ENCODE measurements around the gene ERCC6L. TPM values are rescaled to one million over a fixed set of nuclear protein-coding genes. Genes with fewer than 3 reads are reported as not detected.

The ERCC6L gene
- total and polyA plus RNA-seq, 9 donors, result 0.05 to 0.60 (median 0.23) TPM

GRCh38 chrX:72158773-72159172 lies 80.1 kb downstream of the ERCC6L start:
- intact Hi-C loops (cut with DNase I), result no loop called here
- TF ChIP-seq CTCF (IDR thresholded peaks at IDR 0.05) (no peak), EP300 (IDR thresholded peaks at IDR 0.05) (no peak), POLR2A (IDR thresholded peaks at IDR 0.05) (no peak)
- H3K36me3 ChIP-seq, result no peaks in the 10 kb centered on the region
- no peaks in the 10 kb centered on the region for H3K9me3 ChIP-seq
- H3K4me1 ChIP-seq (ENCODE audit: insufficient read depth), result no peaks in the 10 kb centered on the region
- no peak for DNase-seq
- WGBS, 3 donors, result 75 to 88% (median 78%) methylated on average over 3 of the region's 3 CpGs
- no peak overlapping the region for H3K27ac ChIP-seq
- no peaks in the 10 kb centered on the region for H3K27me3 ChIP-seq
- no peak overlapping the region for H3K4me3 ChIP-seq

Small RNAs within 50 kb of the gene (small RNA-seq; reads per million reads assigned to genes)
- gene RF00019, result not detected

Other genes starting within 250 kb of the ERCC6L start
- gene RTL5, start 107.1 kb downstream of the ERCC6L start, total RNA-seq, result 10 to 100 TPM in 5 of 7 donors, 1 to 10 TPM in 2; 3.6 to 17.6 (median 14.4) TPM
- 10 to 100 TPM in 1 of 2 donors, 1 to 10 TPM in 1; 6.4 to 16.2 TPM for gene RTL5, start 107.1 kb downstream of the ERCC6L start, polyA plus RNA-seq
- gene PIN4, start 57.3 kb downstream of the ERCC6L start, total RNA-seq, result 10 to 100 TPM in 3 of 7 donors, 1 to 10 TPM in 4; 5.3 to 15.8 (median 9.9) TPM
- gene PIN4, start 57.3 kb downstream of the ERCC6L start, polyA plus RNA-seq, result 10 to 100 TPM; 11.7 to 33.6 TPM
- 1,000 to 10,000 TPM; 1,767 to 3,214 (median 2,276) TPM for gene RPS4X, start 38.2 kb upstream of the ERCC6L start, total RNA-seq
- 1,000 to 10,000 TPM; 3,049 to 3,742 TPM for gene RPS4X, start 38.2 kb upstream of the ERCC6L start, polyA plus RNA-seq
- gene CITED1, start 66.9 kb upstream of the ERCC6L start, total RNA-seq, result 10 to 100 TPM in 1 of 7 donors, 1 to 10 TPM in 4, under 1 TPM in 1, not detected in 1; 0.81 to 11.6 (median 1.4) TPM
- gene CITED1, start 66.9 kb upstream of the ERCC6L start, polyA plus RNA-seq, result under 1 TPM in 1 of 2 donors, not detected in 1; 0.77 TPM

Data from ovary (tissue), 9 donors.